Fibroblast of lung (primary cell): Measurements from ENCODE around the gene SLC25A18. TPM values are rescaled to one million over a fixed set of nuclear protein-coding genes. Genes with fewer than 3 reads are reported as not detected.

Experiments used
- DNase-seq, 2 donors: peaks; one replicate each; pipeline versions ENCODE4 v3.0.0 to v3.0.0-alpha.2; 2010; ENCODE audit warnings: low read depth in 2 of 2
- H2AFZ ChIP-seq: 2 replicates; pipeline ENCODE4 v1.5.1; 2012; ENCODE audit warnings: low read length, control low read depth, inconsistent platforms
- H3K27ac ChIP-seq: 2 replicates; pipeline ENCODE4 v1.5.1; 2011; ENCODE audit warnings: low read length, control low read depth; ENCODE audit not compliant: insufficient read depth
- H3K27me3 ChIP-seq: 2 replicates; pipeline ENCODE4 v1.5.1; 2011; ENCODE audit warnings: mild to moderate bottlenecking, low read length; ENCODE audit not compliant: control insufficient read depth, insufficient read depth
- H3K36me3 ChIP-seq: 2 replicates; pipeline ENCODE4 v1.5.1; 2011; ENCODE audit warnings: low read length; ENCODE audit not compliant: control insufficient read depth, insufficient read depth
- H3K4me1 ChIP-seq: 2 replicates; pipeline ENCODE4 v1.5.1; 2011; ENCODE audit warnings: low read length; ENCODE audit not compliant: control insufficient read depth, insufficient read depth; ENCODE audit errors: extremely low read depth
- H3K4me2 ChIP-seq: 2 replicates; pipeline ENCODE4 v1.5.1; 2011; ENCODE audit warnings: low read length, control low read depth; ENCODE audit not compliant: insufficient read depth; ENCODE audit errors: extremely low read depth
- H3K4me3 ChIP-seq, 4 experiments: fragments of 200-600 bp in 1 of 4; sonication (generic) in 1 of 4; replicated peaks in 1 of 4; 2 replicates each; pipeline ENCODE4 v1.5.1; 2011 to 2016; ENCODE audit warnings: low read length in 4 of 4, low read depth in 3 of 4, mild to moderate bottlenecking in 3 of 4, control low read depth in 2 of 4, inconsistent platforms in 1 of 4, mixed read lengths in 1 of 4; ENCODE audit not compliant: insufficient read depth in 1 of 4; ENCODE audit errors: control extremely low read depth in 1 of 4
- H3K79me2 ChIP-seq: 2 replicates; pipeline ENCODE4 v1.5.1; 2012; ENCODE audit warnings: mild to moderate bottlenecking, low read length, inconsistent platforms; ENCODE audit not compliant: control insufficient read depth, insufficient read depth
- H3K9ac ChIP-seq: 2 replicates; pipeline ENCODE4 v1.5.1; 2011; ENCODE audit warnings: mild to moderate bottlenecking, low read length, control low read depth; ENCODE audit not compliant: insufficient read depth
- H3K9me3 ChIP-seq: 2 replicates; pipeline ENCODE4 v1.5.1; 2012; ENCODE audit warnings: low read depth, low read length; ENCODE audit not compliant: control insufficient read depth, insufficient read depth
- H4K20me1 ChIP-seq: 2 replicates; pipeline ENCODE4 v1.5.1; 2011; ENCODE audit warnings: low read length; ENCODE audit not compliant: control insufficient read depth, insufficient read depth; ENCODE audit errors: extremely low read depth
- EZH2 ChIP-seq: IDR thresholded peaks from 2 replicates; pipeline ENCODE4 v1.5.1; 2012; ENCODE audit warnings: low read length, control low read depth, mild to moderate bottlenecking; ENCODE audit errors: missing control alignments
- polyA plus RNA-seq, 2 donors: library from polyadenylated mRNA; depleted of rRNA in 1 of 2; stranded (reverse) in 1 of 2; unstranded in 1 of 2; fragments of >200 nt; gene quantifications; 2 replicates each; pipeline ENCODE4 v1.2.1, GENCODE V29; 2011 to 2012; ENCODE audit warnings: missing spikeins in 1 of 2
- total RNA-seq: library from RNA; depleted of rRNA; stranded (reverse); fragments of >200 nt; gene quantifications from 2 replicates; pipeline ENCODE4 v1.2.1, GENCODE V29; 2014
- TF ChIP-seq, protein P1 (sequence below), 2 donors: IDR thresholded peaks in 1 of 2; conservative IDR thresholded peaks in 1 of 2; 1 replicate in 1 of 2; 2 replicates in 1 of 2; pipeline ENCODE4 v1.5.1; 2011 to 2012; ENCODE audit warnings: low read length in 2 of 2, control low read depth in 1 of 2, inconsistent platforms in 1 of 2, low read depth in 1 of 2, mild to moderate bottlenecking in 1 of 2

The SLC25A18 gene
- total and polyA plus RNA-seq, 2 donors (not counting 1 experiment from before 2014, with no cell fraction given), result 0.26 TPM; not detected in 1

DNA sequence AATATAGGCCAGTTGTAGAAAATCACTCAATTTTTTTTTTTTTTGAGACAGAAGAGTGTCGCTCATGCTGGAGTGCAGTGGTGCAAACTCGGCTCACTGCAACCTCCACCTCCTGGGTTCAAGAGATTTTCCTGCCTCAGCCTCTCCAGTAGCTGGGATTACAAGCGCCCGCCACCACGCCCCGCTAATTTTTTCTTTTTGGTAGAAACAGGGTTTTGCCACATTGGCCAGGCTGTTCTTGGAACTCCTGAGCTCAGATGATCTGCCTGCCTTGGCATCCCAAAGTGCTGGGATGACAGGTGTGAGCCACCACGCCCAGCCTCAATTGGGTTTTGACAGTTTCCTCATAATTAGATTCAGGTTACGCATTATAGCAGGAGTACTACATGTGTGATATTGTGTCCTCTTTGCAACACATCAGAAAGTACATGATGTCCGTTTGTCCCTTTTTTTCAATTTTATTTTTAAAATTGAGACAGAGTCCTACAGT lies 67.8 kb downstream of the SLC25A18 start:
- H3K4me1 ChIP-seq, result peaks cover 5% of the 10 kb centered on the region
- H3K27me3 ChIP-seq, result no peaks in the 10 kb centered on the region
- no peak overlapping the region for H2AFZ ChIP-seq
- H3K36me3 ChIP-seq, result no peaks in the 10 kb centered on the region
- TF ChIP-seq EZH2, result no peak
- TF ChIP-seq, protein P1, sequence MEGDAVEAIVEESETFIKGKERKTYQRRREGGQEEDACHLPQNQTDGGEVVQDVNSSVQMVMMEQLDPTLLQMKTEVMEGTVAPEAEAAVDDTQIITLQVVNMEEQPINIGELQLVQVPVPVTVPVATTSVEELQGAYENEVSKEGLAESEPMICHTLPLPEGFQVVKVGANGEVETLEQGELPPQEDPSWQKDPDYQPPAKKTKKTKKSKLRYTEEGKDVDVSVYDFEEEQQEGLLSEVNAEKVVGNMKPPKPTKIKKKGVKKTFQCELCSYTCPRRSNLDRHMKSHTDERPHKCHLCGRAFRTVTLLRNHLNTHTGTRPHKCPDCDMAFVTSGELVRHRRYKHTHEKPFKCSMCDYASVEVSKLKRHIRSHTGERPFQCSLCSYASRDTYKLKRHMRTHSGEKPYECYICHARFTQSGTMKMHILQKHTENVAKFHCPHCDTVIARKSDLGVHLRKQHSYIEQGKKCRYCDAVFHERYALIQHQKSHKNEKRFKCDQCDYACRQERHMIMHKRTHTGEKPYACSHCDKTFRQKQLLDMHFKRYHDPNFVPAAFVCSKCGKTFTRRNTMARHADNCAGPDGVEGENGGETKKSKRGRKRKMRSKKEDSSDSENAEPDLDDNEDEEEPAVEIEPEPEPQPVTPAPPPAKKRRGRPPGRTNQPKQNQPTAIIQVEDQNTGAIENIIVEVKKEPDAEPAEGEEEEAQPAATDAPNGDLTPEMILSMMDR (conservative IDR thresholded peaks at IDR 0.05 in 1 of 2, IDR thresholded peaks at IDR 0.05 in 1 of 2; ENCODE audit: low read depth in 1 of 2, low read length in 2 of 2), result no peak
- no peaks in the 10 kb centered on the region for H3K9me3 ChIP-seq
- no peak overlapping the region for H3K4me3 ChIP-seq
- no peak overlapping the region for H3K9ac ChIP-seq
- DNase-seq, result no peak
- no peak overlapping the region for H3K4me2 ChIP-seq
- peaks cover 23% of the 10 kb centered on the region for H3K79me2 ChIP-seq
- H4K20me1 ChIP-seq, result no peaks in the 10 kb centered on the region
- H3K27ac ChIP-seq, result no peak overlapping the region

DNA sequence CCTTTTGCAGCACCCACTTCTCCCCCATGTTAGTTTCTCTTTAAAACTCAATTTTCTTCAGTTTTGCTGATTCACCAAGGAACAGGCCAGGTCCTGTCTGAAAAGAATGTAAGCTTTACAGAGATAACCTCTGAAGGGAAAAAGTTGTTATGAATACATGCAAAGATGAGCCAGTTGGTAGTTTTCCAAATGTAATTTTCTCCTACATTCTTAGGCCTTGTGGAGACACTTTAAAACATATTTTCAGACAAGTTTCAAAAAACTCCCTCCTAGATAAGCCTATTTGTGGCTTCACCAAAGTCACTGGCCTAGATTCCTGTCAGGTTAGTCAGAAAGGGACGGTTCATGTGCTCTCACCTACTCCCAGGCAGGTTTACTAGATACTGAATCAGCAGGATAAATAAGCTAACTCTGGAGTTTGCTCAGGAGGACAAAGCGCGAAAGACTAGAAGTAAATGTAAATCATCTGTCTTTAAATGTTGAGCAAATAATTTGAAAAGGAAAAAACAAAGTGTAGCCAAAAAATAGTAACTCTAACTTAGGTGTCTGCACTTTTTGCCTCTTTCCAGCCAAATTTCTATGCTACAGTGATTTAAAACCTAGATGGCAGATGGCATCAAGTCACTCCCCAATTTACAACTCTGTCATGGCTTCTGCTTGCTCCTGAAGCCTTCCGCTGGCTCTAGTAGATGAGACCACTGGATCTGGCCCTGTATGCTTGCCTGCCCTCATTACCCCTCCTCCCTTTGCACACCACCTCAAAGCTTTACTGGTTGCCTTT lies 70.1 kb downstream of the SLC25A18 start:
- peak overlapping the region; percentile 18 for H3K27ac ChIP-seq
- TF ChIP-seq, protein P1 (conservative IDR thresholded peaks at IDR 0.05 in 1 of 2, IDR thresholded peaks at IDR 0.05 in 1 of 2; ENCODE audit: low read depth in 1 of 2, low read length in 2 of 2), result no peak
- no peak for TF ChIP-seq EZH2
- peak; percentile 22 to 92 for DNase-seq
- no peaks in the 10 kb centered on the region for H3K27me3 ChIP-seq
- no peak overlapping the region for H3K4me3 ChIP-seq
- H3K4me2 ChIP-seq, result no peak overlapping the region
- H4K20me1 ChIP-seq, result no peaks in the 10 kb centered on the region
- no peak overlapping the region for H3K9ac ChIP-seq
- no peaks in the 10 kb centered on the region for H3K36me3 ChIP-seq
- no peaks in the 10 kb centered on the region for H3K9me3 ChIP-seq
- H2AFZ ChIP-seq, result no peak overlapping the region
- H3K4me1 ChIP-seq, result peaks cover 10% of the 10 kb centered on the region
- peaks cover 1% of the 10 kb centered on the region for H3K79me2 ChIP-seq

DNA sequence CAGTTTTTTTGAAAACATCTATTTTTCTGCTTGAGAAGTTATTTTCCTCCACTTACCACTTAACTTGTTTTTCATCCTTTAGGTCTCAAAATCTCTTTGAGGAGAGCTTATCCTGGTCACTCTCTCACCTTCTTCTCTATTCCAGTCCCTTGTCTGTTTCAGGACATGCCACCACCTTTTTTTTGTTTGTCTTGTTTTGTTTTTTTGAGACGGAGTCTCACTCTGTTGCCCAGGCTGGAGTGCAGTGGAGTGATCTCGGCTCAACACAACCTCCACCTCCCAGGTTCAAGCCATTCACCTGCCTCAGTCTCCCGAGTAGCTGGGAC lies 70.7 kb downstream of the SLC25A18 start:
- Histone ChIP-seq H3K4me3 (no peak overlapping the region), H3K9me3 (no peaks in the 10 kb centered on the region), H3K4me2 (no peak overlapping the region), H3K27ac (no peak overlapping the region), H3K4me1 (peaks cover 10% of the 10 kb centered on the region), H3K9ac (no peak overlapping the region), H3K27me3 (no peaks in the 10 kb centered on the region), H4K20me1 (no peaks in the 10 kb centered on the region), H3K79me2 (peaks cover 3% of the 10 kb centered on the region), H2AFZ (no peak overlapping the region), H3K36me3 (no peaks in the 10 kb centered on the region)
- no peak for DNase-seq
- TF ChIP-seq, protein P1 (conservative IDR thresholded peaks at IDR 0.05 in 1 of 2, IDR thresholded peaks at IDR 0.05 in 1 of 2; ENCODE audit: low read depth in 1 of 2, low read length in 2 of 2), result no peak
